ENCODE data around the gene MCF2L2.

DNA sequence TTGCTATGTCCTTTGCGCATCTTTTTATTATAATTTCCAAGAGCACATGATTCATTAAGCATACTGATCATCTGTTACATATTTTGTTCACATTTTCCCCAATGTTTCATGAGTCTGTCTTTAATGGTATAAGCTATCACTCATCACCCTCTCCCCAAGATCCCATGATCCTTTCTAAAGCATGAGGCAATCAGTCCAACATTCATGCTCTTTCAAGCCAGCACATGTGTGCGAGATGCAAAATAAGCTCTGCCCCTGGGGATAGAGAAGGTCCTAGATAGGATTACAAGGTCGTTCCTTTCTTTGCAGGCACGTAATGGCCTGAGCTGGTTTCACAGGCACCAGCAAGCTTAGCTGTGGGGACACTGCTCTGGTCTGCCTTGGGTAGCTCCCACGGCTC, 207.6 kb downstream of the MCF2L2 start:
- TF ChIP-seq, protein P1, sequence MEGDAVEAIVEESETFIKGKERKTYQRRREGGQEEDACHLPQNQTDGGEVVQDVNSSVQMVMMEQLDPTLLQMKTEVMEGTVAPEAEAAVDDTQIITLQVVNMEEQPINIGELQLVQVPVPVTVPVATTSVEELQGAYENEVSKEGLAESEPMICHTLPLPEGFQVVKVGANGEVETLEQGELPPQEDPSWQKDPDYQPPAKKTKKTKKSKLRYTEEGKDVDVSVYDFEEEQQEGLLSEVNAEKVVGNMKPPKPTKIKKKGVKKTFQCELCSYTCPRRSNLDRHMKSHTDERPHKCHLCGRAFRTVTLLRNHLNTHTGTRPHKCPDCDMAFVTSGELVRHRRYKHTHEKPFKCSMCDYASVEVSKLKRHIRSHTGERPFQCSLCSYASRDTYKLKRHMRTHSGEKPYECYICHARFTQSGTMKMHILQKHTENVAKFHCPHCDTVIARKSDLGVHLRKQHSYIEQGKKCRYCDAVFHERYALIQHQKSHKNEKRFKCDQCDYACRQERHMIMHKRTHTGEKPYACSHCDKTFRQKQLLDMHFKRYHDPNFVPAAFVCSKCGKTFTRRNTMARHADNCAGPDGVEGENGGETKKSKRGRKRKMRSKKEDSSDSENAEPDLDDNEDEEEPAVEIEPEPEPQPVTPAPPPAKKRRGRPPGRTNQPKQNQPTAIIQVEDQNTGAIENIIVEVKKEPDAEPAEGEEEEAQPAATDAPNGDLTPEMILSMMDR (IDR thresholded peaks at IDR 0.05; ENCODE audit: low read depth, low read length), result no peak
- TF ChIP-seq POLR2A (IDR thresholded peaks at IDR 0.05; ENCODE audit: extremely low read depth, insufficient read length), result no peak

All from NB4 (cell line).